DMS 273 (cell line): ENCODE results near the gene AFG1L.
"Not testable (repeated sequence)": the region's sequence is repeated elsewhere in the genome, so short reads cannot be mapped to it uniquely, and the experiment has no call there.

ENCODE experiments used
- DNase-seq: peaks from one replicate; lab custom pipeline; 2025; ENCODE audit not compliant: unreplicated experiment; lab: John Stamatoyannopoulos, UW

The AFG1L gene

DNA sequence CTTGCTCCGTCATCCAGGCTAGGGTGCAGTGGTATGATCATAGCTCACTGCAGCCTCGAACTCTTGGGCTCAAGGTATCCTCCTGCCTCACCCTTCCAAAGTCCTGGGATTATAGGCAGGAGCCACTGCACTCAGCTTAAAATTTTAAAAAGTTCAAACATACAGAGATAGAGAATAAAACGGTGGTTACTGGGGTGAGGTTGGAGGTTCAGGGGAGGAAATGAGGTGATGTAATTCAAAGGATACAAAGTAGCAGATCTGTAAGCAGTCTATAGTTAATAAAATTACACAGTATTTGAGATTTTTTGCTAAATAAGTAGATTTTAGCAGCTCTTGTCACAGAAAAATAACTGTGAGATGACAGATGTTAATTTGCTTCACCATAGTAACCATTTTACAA is 7.5 kb upstream of the AFG1L start:
- no peak for DNase-seq

DNA sequence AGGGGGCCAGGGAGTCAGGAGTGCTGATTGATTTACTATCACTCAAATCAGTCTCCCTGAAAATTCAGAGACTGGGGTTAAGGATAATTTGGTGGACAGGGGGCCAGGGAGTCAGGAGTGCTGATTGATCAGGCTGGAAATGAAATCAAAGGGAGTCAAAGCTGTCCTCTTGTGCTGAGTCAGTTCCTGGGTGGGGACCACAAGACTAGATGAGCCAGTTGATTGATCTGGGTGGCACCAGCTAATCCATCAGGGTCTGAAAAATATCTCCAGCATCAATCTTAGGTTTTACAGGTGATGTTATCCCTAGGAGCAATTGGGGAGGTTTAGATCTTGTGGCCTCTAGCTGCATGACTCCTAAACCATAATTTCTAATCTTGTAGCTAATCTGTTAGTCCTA is 6.1 kb upstream of the AFG1L start:
- DNase-seq, result no peak

DNA sequence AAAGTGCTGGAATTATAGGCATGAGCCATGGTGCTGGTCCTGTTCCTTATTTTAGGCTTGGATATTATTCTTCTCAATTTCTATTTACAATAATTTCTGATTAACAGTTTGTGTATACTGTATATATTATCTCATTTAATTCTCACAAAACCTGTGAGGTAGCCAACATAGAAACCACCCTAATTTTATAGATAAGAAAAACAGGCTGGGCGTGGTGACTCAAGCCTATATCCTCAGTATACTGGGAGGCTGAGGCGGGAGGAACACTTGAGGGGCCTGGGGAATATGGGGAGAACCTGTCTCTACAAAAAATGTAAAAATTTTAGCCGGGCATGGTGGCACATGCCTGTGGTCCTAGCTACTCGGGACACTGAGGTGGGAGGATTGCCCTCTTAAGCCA is 3.8 kb upstream of the AFG1L start:
- no peak for DNase-seq

DNA sequence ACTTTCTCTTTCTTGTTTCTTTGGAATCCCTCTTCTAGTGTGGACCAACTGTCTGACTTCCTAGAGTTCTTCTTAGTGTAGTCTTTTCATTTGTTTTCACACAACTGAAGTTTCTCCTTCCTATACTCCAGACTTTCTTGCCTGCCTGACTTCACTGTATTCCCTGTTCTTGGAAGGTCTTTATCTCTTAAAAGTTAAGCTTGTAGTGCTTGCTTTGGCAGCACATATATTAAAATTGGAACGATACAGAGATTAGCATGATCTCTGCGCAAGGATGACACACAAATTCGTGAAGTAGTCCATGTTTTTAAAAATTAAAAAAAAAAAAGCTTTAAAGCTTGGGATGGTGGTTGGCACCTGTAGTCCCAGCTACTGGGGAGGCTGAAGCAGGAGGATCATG is 2.3 kb upstream of the AFG1L start:
- DNase-seq, result not testable (repeated sequence)

DNA sequence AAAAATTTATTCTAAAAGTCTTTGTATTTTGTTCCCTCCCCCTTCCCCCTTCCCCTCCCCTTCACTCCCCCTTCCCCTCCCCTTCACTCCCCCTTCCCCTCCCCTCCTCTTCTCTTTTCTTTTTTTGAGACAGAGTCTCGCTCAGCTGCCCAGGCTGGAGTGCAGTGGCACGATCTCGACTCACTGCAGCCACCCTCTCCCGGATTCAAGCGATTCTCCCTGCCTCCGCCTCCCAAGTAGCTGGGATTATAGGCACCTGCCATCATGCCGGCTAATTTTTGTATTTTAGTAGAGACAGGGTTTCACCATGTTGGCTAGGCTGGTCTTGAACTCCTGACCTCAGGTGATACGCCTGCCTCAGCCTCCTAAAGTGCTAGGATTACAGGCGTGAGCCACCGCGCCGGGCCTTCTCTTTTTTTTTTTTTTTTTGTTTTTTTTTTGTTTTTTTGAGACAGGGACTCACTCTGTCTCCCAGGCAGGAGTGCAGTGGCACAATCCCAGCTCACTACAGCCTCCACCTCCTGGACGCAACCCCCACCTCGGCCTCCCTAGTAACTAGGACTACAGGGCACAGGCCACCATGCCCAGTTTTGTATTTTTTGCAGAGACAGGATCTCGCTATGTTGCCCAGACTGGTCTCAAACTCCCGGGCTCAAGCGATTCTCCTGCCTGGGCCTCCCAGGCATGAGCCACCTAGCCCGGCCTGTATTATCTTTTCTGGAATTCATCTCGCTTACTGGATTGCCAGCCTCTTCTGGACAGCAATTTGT is 1.1 kb upstream of the AFG1L start:
- DNase-seq, result no peak

DNA sequence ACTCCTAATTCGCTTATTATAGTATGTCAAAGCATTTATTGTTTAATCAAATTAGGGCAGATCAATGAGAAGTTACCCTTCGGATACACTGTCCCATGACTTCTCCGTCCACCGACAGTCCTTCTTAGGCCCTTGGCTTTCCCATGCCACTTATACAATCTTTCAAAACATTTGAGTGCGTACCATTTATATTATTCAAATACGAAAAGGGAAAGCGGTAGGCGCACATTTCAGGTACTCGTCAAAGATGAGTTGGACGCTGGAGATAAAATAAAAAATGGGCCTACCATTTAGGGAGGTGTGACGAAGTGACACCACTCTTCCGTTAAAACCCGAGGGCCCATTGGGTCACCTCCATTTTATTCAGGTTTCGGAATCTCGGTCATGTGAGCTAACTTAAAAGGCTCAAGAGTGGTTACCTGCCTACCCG is 542 bp upstream of the AFG1L start:
- DNase-seq, result no peak

DNA sequence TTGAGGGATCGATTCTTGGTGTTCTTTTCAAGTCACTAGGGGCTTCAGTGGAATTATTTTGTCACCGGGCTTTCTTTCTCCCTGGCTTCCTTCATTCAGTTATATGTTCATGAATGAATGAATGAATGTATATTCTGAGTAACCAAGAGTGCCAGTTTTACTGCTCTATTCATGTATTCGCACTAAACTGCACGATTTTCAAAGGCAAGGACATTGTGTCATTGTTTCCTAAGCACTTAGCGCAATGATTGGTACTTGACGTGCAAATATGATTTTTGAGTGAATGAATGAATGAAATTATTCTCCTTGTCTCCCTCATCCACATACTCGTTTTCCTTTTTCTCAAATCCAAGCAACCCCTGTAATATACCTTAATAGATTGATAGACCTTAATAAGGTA is 822 bp downstream of the AFG1L start:
- DNase-seq, result no peak

DNA sequence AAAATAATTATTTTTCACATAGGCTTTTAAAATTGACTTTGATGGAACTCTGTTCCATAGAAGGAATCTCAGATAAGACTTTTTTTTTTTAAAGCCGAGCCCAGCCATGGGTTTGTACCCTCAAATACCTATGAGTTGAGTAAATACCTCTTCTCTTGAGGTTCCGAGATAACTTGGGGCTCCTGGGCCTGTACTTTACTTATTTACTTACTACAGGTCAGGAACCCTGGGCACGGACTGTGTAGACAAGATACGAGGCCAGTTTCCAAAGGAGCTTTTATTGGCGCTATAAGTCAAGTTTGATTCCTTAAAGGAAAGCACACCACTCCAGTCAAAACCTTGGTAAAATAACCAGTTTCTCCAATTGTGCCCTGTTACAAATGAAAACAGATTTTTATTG is 7.5 kb downstream of the AFG1L start:
- no peak for DNase-seq

DNA sequence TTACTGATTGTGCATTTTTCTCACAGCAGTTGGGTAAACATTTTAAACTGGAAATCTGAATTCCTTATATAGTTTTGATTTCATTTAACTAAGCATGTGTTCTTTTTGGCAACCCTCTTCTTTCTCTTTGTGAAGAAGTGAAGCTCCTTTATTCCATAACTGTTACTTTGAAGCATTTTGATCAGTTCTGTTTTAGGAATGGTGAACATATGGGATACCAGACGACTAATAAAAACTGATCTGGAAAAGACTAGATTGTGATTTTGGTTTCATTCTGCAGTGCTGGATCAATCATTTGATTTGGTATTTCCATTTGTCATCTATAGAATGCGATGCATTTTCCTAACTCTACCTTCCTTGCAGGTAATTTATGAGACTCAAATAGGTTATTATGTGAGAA is 9.8 kb downstream of the AFG1L start:
- DNase-seq, result no peak

DNA sequence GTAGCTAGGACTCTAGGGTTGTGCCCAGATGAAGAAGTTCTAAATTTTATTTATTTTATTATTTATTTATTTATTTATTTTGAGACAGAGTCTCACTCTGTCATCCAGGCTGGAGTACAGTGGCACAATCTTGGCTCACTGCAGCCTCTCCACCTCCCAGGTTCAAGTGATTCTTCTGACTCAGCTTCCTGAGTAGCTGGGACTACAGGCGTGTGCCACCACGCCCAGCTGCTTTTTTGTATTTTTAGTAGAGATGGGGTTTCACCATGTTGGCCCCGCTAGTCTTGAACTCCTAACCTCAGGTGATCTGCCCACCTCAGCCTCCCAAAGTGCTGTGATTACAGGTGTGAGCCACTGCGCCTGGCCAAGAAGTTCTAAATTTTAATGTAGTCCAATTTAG is 13.8 kb downstream of the AFG1L start:
- not testable (repeated sequence) for DNase-seq

DNA sequence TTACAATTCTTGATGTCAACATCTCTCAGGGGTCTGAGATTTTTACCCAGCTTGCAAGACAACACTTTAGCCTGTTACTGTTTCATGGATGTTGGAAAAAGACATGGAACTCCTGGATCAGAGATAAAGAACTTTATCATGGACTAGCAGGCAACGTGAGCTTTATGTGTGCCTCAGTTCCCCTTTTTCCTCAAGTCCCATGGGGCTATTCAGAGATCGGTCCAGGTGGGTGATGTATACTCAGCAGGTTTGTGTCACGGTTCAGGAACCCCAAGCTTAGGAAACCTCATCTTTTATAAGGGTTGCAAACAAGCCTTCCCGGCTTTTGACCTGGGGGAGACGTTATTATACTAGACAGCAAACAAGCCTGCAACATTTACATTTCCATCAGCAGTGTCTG is 15.0 kb downstream of the AFG1L start:
- DNase-seq, result no peak

DNA sequence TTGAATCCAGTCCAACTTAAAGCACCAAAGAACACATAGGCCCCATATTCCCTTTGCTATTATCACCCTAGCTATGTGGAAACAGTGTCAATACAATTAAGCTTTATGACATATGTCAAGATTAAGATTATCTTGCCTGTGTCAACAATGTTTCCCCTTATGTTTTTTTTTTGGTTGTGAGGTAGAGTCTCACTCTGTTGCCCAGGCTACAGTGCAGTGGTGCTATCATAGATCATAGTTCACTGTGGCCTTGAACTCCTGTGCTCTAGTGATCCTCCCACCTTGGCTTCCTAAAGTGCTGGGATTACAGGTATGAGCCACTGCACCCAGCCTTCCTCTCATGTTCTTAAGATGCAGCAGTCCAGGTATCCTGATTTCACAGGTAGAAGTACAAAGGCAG is 17.8 kb downstream of the AFG1L start:
- DNase-seq, result no peak

DNA sequence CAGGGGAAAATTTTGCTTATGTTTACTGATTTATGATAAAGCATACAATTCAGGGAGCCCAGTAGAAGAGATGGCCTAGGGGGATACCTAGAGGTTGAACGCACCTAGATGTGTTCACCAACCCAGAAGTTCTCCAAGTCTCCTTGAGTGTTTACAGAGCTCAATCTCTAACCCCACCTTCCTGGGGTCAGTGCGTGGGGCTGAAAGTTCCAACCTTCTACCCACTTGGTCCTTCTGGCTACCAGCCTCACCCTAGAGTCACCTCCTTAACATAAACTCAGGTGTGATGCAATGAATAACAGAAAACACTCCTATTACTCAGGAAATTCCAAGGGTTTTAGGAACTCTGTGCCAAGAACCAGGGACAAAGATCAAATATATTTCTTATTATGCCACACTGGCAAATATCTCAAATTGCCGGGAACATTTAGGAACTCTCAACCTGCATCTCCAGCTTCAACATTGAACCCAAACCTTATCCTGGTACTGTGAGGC is 26.4 kb downstream of the AFG1L start:
- DNase-seq, result no peak

DNA sequence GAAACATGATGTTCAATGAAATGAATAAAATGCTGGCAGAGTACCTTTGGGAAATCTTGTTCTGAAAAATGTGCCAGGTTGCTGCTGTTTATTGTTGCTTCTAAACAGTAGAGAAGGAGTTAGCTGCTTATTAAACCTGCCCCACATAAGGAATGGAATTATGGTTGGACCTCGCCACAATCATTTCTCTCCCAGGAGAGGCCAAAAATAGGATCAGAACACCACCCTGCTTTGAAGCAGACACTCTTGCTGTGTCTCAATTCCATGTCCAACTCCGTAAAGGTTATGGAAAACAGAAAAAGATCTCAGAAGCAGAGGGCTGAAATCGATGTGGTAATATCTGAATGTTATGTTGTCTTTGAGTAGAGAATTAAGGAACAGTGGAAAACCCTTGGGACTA is 27.9 kb downstream of the AFG1L start:
- no peak for DNase-seq

DNA sequence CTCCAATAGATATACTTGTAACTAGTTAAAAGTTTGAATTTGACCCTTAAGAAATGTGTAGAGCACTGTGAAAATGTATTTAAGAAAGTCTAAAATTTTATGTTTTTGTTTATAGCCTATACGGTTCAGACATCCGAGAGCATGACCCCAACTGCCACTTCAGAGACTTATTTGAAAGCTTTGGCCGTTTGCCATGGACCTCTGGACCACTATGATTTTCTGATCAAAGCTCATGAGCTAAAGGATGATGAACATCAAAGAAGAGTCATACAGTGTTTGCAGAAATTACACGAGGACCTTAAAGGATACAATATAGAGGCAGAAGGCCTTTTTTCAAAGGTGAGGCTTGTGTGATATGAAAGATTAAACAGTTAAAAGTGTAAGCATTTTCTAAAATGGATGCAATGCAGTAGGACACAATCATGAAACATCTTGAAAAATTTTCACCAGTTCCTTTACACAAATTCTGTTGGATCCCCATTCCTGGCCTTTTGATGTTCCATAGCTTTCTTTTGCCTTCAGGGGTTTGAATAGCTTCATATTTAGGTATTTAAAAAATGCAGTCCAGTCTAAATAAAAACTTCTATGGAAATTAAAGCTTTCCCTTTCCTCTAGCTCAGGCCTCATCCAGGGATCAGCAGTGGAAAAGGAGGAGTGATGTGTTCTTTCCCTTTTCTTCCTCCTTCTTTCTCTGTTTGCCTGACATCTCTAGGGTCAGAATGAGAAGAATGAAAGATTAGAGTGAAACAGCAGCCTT is 29.0 kb downstream of the AFG1L start:
- DNase-seq, result no peak

DNA sequence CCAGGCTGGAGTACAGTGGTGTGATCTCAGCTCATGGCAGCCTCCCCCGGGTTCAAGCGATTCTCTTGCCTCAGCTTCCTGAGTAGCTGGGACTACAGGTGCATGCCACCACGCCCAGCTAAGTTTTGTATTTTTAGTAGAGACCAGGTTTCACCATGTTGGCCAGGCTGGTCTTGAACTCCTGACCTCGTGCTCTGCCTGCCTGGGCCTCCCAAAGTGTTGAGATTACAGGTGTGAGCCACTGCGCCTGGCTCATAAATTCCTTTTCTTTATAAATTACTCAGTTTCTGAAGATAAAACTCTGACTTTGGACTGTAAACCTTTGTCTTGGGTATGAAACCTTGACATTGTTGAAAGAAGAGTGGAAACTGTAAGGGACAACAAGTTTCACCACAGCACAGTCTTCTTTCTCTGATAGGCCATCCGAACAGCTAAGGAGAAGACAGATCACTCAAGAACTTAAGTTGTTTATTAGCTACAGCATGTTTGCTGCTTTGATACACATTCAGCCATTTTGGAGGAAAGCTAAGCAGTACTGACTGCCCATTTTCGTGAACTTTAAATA is 35.4 kb downstream of the AFG1L start:
- DNase-seq, result not testable (repeated sequence)

DNA sequence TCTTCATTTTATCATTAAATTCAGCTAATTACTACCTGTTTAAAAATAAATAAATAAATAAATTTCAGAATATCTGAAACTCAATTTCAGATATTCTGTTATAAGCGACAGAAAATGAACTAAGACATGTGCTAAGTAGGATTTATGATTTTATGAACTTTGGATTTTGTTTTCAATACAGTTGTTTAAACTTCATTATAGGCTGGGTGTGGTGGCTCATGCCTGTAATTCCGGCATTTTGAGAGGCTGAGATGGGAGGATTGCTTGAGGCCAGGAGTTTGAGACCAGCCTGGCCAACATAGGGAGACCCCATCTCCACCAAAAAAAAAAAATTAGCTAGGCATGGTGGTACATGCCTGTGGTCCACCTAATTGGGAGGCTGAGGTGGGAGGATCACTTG is 36.0 kb downstream of the AFG1L start:
- DNase-seq, result no peak

DNA sequence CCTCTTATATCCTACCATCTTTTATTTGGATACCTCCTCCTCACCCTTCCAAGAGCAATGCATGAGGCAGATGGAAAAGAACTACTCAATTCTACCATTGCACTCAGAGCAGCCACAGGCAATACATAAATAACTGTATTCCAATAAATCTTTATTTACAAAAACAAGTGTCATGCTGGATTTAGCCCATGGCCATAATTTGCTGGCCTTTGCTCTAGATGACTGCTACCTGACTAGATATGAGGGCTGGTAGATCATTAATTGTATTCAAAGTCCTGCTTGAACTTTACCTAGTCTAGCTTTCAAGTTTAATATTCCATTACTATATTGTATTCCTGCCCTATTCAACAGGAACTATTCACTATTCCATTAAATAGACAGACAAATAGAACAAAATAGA is 37.1 kb downstream of the AFG1L start:
- no peak for DNase-seq

DNA sequence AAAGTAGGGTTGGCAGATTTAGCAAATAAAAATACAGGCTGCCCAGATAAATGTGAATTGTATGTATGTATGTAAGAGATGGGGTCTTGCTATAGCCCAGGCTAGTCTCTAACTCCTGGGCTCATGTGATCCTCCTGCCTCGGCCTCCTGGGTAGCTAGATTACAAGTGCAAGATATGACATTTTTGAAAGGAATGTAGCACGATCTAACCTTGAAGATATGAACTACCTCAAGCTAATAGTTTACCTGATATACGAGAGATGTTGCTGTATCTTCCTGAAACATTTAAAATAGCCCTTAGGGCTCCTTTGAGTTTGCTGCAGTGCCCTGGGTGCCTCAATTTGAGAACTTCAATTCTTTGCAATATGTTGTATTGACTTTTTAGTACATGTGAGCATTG is 42.1 kb downstream of the AFG1L start:
- no peak for DNase-seq

DNA sequence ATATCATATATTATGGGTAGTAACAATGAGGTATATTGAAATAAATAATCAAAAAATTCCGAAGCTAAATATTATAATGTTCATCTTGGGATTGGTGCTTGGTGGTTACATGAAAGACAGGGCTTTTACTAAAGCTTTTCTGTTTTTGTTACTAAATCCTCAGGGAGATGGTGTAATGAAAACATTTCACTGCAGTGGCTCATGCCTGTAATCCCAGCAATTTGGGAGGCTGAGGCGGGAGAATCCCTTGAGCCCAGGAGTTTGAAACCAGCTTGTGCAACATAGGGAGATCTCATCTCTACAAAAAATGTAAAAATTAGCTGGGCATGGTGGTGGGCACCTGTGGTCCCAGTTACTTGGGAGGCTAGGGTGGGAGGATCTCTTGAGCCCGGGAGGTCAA is 42.9 kb downstream of the AFG1L start:
- no peak for DNase-seq

DNA sequence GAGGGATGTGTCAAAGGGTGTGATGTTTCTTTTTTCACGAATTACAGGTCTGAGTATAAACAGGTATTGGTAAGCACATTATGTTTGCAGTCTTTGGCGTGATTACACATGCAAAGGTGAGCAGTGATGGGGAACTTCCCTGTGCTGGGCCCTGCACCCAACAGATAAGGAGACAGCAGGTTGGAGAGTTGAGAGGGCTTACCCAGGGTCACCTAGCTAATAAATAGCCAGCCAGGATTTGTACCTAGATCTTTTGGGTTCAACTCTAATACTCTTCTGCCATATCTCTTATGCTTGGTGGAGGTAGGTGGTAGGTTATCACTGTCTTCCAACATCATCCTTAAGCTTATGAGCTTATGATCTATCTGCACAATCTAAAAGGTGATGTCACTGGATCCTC is 46.5 kb downstream of the AFG1L start:
- no peak for DNase-seq

DNA sequence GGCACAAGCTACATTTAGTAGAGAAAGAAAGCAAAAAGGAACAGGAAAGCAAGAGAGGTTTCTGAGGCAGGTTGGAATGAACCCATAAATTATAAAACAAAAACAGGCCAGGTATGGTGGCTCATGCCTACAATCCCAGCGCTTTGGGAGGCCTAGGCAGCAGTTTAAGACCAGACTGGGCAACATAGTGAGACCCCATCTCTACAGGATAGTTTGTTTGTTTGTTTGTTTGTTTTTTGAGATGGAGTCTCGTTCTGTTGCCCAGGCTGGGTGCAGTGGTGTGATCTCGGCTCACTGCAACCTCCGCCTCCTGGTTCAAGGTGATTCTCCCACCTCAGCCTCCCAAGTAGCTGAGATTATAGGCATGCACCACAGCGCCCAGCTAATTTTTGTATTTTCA is 49.0 kb downstream of the AFG1L start:
- DNase-seq, result no peak
